GM21825 (cell line): Measurements from ENCODE around the gene VMA21.
A peak's percentile ranks its signal among the peaks of the same experiment; 100 is the strongest.

Source experiments
- ATAC-seq: cut with Tn5 transposase; IDR thresholded peaks from one replicate; pipeline ENCODE4 v1.9.1; 2021; ENCODE audit warnings: mild to moderate bottlenecking, moderate library complexity; ENCODE audit not compliant: unreplicated experiment

VMA21 gene

GRCh38 chrX:151396825-151397740, at the start of gene VMA21:
TSS of gene VMA21 (plus strand) at chrX:151397206. CDS start at chrX:151397309, 103 bp downstream.
- ATAC-seq, result peak; percentile 89

- no peak for ATAC-seq
Observed at GRCh38 chrX:151359341-151359740, 37.7 kb upstream of the VMA21 start.

GRCh38 chrX:151359931-151360871, 36.8 kb upstream of the VMA21 start:
- ATAC-seq, result peak; percentile 61

- ATAC-seq, result no peak
Observed at GRCh38 chrX:151363316-151363715, 33.7 kb upstream of the VMA21 start.

GRCh38 chrX:151365579-151365978, 31.4 kb upstream of the VMA21 start:
- ATAC-seq, result no peak

GRCh38 chrX:151370906-151371305, 26.1 kb upstream of the VMA21 start:
- ATAC-seq, result no peak

GRCh38 chrX:151384807-151385206, 12.2 kb upstream of the VMA21 start:
- no peak for ATAC-seq

- no peak for ATAC-seq
Observed at GRCh38 chrX:151386838-151387459, 10.1 kb upstream of the VMA21 start.

- ATAC-seq, result no peak
Observed at GRCh38 chrX:151391722-151392121, 5.3 kb upstream of the VMA21 start.

GRCh38 chrX:151393514-151393913, 3.5 kb upstream of the VMA21 start:
- no peak for ATAC-seq

- ATAC-seq, result peak; percentile 25
Observed at GRCh38 chrX:151396042-151396824, 773 bp upstream of the VMA21 start.

- ATAC-seq, result no peak
Observed at GRCh38 chrX:151397741-151398070, 700 bp downstream of the VMA21 start.

- ATAC-seq, result no peak
Observed at GRCh38 chrX:151398346-151398745, 1.3 kb downstream of the VMA21 start.

GRCh38 chrX:151402719-151403390, 5.8 kb downstream of the VMA21 start:
- ATAC-seq, result no peak

- ATAC-seq, result no peak
Observed at GRCh38 chrX:151416579-151416978, 19.6 kb downstream of the VMA21 start.

GRCh38 chrX:151419782-151420181, 22.8 kb downstream of the VMA21 start:
- ATAC-seq, result no peak

GRCh38 chrX:151424505-151424904, 27.5 kb downstream of the VMA21 start:
- ATAC-seq, result no peak

GRCh38 chrX:151448509-151448908, 51.5 kb downstream of the VMA21 start:
- ATAC-seq, result no peak

GRCh38 chrX:151458824-151459223, 61.8 kb downstream of the VMA21 start:
- ATAC-seq, result no peak
